Pancreas (tissue), 10 donors: ENCODE data around the gene ZNF280D. TPM values are rescaled to one million over a fixed set of nuclear protein-coding genes. Genes with fewer than 3 reads are reported as not detected.
A peak's percentile ranks its signal among the peaks of the same experiment; 100 is the strongest.

ENCODE experiments used
- ATAC-seq, 4 donors: fragments of 200-7000 bp; cut with Tn5 transposase; one replicate each; pipeline versions ENCODE4 v1.8.0 to v1.9.1; 2020; ENCODE audit warnings: mild to moderate bottlenecking in 4 of 4, moderate library complexity in 4 of 4
- DNase-seq, 6 donors: peaks; one replicate each; pipeline ENCODE4 v3.0.0-alpha.2; 2020
- FAIRE-seq: peaks from 2 replicates; lab custom pipeline; 2012; peaks lifted over from hg19 to GRCh38; lab: Jason Lieb, UNC
- H3K27ac ChIP-seq, 4 donors: fragments of 200-600 bp; sonication (generic); 1 replicate in 3 of 4; 2 replicates in 1 of 4; pipeline versions ENCODE4 v1.5.0 to v1.8.0; 2020
- H3K27me3 ChIP-seq, 4 donors: fragments of 200-600 bp; one replicate each; pipeline ENCODE4 v1.8.0; 2021
- H3K36me3 ChIP-seq, 3 donors: fragments of 200-600 bp; sonication (generic) in 1 of 3; one replicate each; pipeline versions ENCODE4 v1.5.0 to v1.8.0; 2020 to 2021
- H3K4me1 ChIP-seq, 3 donors: fragments of 200-600 bp; one replicate each; pipeline ENCODE4 v1.8.0; 2021
- H3K4me3 ChIP-seq, 4 donors: fragments of 200-600 bp; sonication (generic) in 2 of 4; one replicate each; pipeline versions ENCODE4 v1.5.0 to v1.8.0; 2020 to 2021
- H3K9me3 ChIP-seq, 4 donors: fragments of 200-600 bp; one replicate each; pipeline ENCODE4 v1.8.0; 2021
- WGBS, 2 donors: extraction: QIAGEN DNeasy Blood & Tissue Kit; methylation state at CpG; one replicate each; pipeline ENCODE4 v1.1.7; 2013; 5-methylcytosine and 5-hydroxymethylcytosine counted together
- intact Hi-C, 3 donors: fragments of 100-400 bp; cut with DNase I; formaldehyde crosslinking; loops; one replicate each; pipeline versions ENCODE4 v1.11.1 to v1.14.2; 2022
- polyA plus RNA-seq, 2 donors: library from polyadenylated mRNA; stranded (reverse); fragments of 200-250 nt; gene quantifications; one replicate each; pipeline ENCODE4 v1.2.3, GENCODE V29; 2013
- total RNA-seq, 6 donors: library from RNA; stranded (reverse); fragmentation: NEBNext Ultra II Directional in 4 of 6; extraction: Animal tissue kit (Norgen Biotek cat#: 25700) in 4 of 6; gene quantifications; one replicate each; pipeline versions ENCODE4 v1.2.1 to v1.2.4, GENCODE V29; 2021 to 2023
- TF ChIP-seq, protein P1 (sequence below), 4 donors: fragments of 200-600 bp; sonication (generic) in 3 of 4; IDR thresholded peaks; one replicate each; pipeline versions ENCODE4 v1.5.0 to v1.8.0; 2021; ENCODE audit warnings: antibody characterized with exemption in 4 of 4
- donor health status: healthy with polysubstance abuse.
- donor health status: DM: no; HTN: no; CAD: no; lungs with moderate emphysema.
- donor health status: DM: no; HTN: no; CAD: no.
- donor health status: control.
- donor health status: control.
- donor health status: Bipolar disorder and iron deficiency.
- donor health status: DM: yes; HTN: yes; CAD: no.
- donor health status: DM: no; HTN: no; CAD: no.
- donor health status: DM: no; HTN: no; CAD: no.
- donor health status: DM: yes; HTN: yes; CAD: no.

ZNF280D gene
- total and polyA plus RNA-seq, 8 donors = 13.9 to 31.6 (median 23.1) TPM

GRCh38 chr15:56778761-56779160, 45.5 kb upstream of the ZNF280D start:
- 76 to 83% methylated on average over 2 of the region's 2 CpGs for WGBS, 2 donors
- no peaks in the 10 kb centered on the region for H3K9me3 ChIP-seq
- H3K4me1 ChIP-seq = no peaks in the 10 kb centered on the region
- FAIRE-seq = no peak
- TF ChIP-seq, protein P1, sequence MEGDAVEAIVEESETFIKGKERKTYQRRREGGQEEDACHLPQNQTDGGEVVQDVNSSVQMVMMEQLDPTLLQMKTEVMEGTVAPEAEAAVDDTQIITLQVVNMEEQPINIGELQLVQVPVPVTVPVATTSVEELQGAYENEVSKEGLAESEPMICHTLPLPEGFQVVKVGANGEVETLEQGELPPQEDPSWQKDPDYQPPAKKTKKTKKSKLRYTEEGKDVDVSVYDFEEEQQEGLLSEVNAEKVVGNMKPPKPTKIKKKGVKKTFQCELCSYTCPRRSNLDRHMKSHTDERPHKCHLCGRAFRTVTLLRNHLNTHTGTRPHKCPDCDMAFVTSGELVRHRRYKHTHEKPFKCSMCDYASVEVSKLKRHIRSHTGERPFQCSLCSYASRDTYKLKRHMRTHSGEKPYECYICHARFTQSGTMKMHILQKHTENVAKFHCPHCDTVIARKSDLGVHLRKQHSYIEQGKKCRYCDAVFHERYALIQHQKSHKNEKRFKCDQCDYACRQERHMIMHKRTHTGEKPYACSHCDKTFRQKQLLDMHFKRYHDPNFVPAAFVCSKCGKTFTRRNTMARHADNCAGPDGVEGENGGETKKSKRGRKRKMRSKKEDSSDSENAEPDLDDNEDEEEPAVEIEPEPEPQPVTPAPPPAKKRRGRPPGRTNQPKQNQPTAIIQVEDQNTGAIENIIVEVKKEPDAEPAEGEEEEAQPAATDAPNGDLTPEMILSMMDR (IDR thresholded peaks at IDR 0.05) = no peak
- no peak overlapping the region for H3K4me3 ChIP-seq
- H3K27me3 ChIP-seq = no peaks in the 10 kb centered on the region
- no peak for ATAC-seq
- DNase-seq = no peak
- intact Hi-C loops = no loop called here
- no peaks in the 10 kb centered on the region for H3K36me3 ChIP-seq
- no peak overlapping the region for H3K27ac ChIP-seq

DNA sequence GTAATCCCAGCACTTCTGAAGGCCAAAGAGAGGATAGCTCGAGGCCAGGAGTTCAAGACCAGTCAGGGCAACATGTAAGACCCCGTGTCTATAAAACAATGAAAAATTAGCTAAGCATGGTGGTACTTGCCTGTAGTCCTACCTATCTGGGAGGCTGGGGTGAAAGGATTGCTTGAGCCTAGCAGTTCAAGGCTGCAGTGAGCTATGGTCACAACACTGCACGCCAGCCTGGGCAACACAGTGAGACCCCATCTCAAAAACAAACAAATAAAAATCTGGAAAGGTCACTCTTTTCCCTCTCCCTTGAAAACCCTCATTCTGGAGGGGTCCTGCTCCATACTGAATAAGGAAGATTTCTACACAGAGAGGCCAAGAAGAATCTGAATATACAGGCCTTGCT, 43.5 kb upstream of the ZNF280D start:
- no peaks in the 10 kb centered on the region for H3K9me3 ChIP-seq
- TF ChIP-seq, protein P1 (IDR thresholded peaks at IDR 0.05) = no peak
- H3K4me1 ChIP-seq = peaks cover 0 to 2% (median 0%) of the 10 kb centered on the region in 3 donors
- no peak overlapping the region for H3K27ac ChIP-seq
- FAIRE-seq = no peak
- no peaks in the 10 kb centered on the region for H3K27me3 ChIP-seq
- DNase-seq = no peak
- H3K36me3 ChIP-seq = no peaks in the 10 kb centered on the region
- intact Hi-C loops = no loop called here
- ATAC-seq = no peak
- no peak overlapping the region for H3K4me3 ChIP-seq
- 86 to 93% methylated on average over 3 of the region's 3 CpGs for WGBS, 2 donors

GRCh38 chr15:56775641-56776040, 42.3 kb upstream of the ZNF280D start:
- no peaks in the 10 kb centered on the region for H3K36me3 ChIP-seq
- peaks cover 0 to 2% (median 0%) of the 10 kb centered on the region in 3 donors for H3K4me1 ChIP-seq
- ATAC-seq = no peak
- no peaks in the 10 kb centered on the region for H3K27me3 ChIP-seq
- no peak overlapping the region for H3K27ac ChIP-seq
- DNase-seq = no peak
- TF ChIP-seq, protein P1 (IDR thresholded peaks at IDR 0.05) = no peak
- WGBS, 2 donors = 59 to 61% methylated on average over 1 of the region's 1 CpG
- intact Hi-C loops = no loop called here
- FAIRE-seq = no peak
- H3K9me3 ChIP-seq = no peaks in the 10 kb centered on the region
- H3K4me3 ChIP-seq = no peak overlapping the region

GRCh38 chr15:56774356-56774755, 41.0 kb upstream of the ZNF280D start:
- ATAC-seq (no peak), FAIRE-seq (no peak), DNase-seq (no peak)
- Histone ChIP-seq H3K9me3 (no peaks in the 10 kb centered on the region), H3K4me1 (peaks cover 0 to 2% (median 0%) of the 10 kb centered on the region in 3 donors), H3K4me3 (no peak overlapping the region), H3K36me3 (no peaks in the 10 kb centered on the region), H3K27ac (no peak overlapping the region), H3K27me3 (no peaks in the 10 kb centered on the region)
- TF ChIP-seq, protein P1 (IDR thresholded peaks at IDR 0.05) = no peak
- 90 to 91% methylated on average over 2 of the region's 2 CpGs for WGBS, 2 donors
- intact Hi-C loops = no loop called here

DNA sequence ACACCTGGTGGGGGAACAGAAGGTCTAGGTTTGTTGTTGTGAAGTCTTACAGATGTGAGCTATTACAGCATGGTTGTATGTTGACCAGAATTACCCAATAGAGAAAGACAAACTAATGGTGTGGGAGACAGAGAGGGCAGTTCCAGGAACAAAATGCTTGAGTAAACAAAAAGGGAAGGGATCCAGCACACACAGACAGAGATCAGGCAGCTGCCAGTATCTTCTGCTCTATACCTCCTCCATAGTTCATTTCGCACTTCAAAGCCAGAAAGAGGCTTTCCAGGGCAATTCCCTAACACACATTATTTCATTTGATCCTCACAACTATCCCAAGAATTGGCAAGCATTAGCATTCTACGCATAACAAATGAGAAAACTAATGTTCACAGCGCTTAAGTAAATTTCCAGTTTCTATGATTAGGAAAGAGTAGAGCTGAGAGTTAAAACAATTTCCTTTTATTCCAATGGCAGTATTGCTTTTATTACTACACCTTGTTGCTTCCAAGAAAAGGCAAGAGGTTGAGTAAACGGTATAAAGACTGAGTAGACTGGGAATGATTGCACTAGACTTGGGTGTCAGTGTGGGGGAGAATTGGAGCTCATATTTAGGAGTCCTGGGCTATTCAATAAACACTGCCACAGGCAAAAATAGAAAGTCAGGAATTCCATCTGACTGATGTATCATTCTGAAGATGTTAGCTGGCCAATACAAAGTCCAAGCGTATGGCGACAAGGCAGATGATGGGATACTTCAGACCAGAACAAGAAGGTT, 39.7 kb upstream of the ZNF280D start:
- TF ChIP-seq, protein P1 (IDR thresholded peaks at IDR 0.05) = no peak
- Histone ChIP-seq H3K27me3 (no peaks in the 10 kb centered on the region), H3K4me3 (no peak overlapping the region), H3K9me3 (no peaks in the 10 kb centered on the region), H3K36me3 (no peaks in the 10 kb centered on the region), H3K27ac (no peak overlapping the region), H3K4me1 (peaks cover 0 to 2% (median 0%) of the 10 kb centered on the region in 3 donors)
- ATAC-seq (peak in 3 of 4 donors; percentile 70 to 90 (median 80)), FAIRE-seq (no peak), DNase-seq (no peak)
- 80 to 83% methylated on average over 6 of the region's 6 CpGs for WGBS, 2 donors
- intact Hi-C loops = no loop called here
